H1 (cell line): ENCODE measurements around the gene ANAPC16. TPM values are rescaled to one million over a fixed set of nuclear protein-coding genes. Genes with fewer than 3 reads are reported as not detected.

Experiments
- polyA plus RNA-seq, 7 experiments: library from polyadenylated mRNA; depleted of rRNA in 3 of 7; stranded (reverse) in 5 of 7; unstranded in 2 of 7; fragments of >200 nt in 5 of 7; fragments of 200-250 nt in 2 of 7; gene quantifications; 1 replicate in 5 of 7; 2 replicates in 1 of 7; 4 replicates in 1 of 7; pipeline versions ENCODE4 v1.2.1 to v1.2.3, GENCODE V29; 2011 to 2013; ENCODE audit warnings: missing spikeins in 2 of 7, mixed read lengths in 2 of 7
- total RNA-seq: library from RNA; stranded (reverse); fragmentation: NEBNext Ultra II Directional; extraction: Animal tissue kit (Norgen Biotek cat#: 25700); gene quantifications from 2 replicates; pipeline ENCODE4 v1.2.1, GENCODE V29; 2021
- TF ChIP-seq, protein P1 (sequence below): fragments of 300-600 bp; sonication (generic); IDR thresholded peaks from 2 replicates; pipeline ENCODE4 v1.7.1; 2012; ENCODE audit warnings: low read length, moderate library complexity, mild to moderate bottlenecking, inconsistent platforms; ENCODE audit not compliant: insufficient replicate concordance

ANAPC16 gene
- total and polyA plus RNA-seq, 2 of the 8 experiments (the other 6 are each of a cell fraction or from before 2014, with no cell fraction given), result 53.1 to 57.4 TPM

DNA sequence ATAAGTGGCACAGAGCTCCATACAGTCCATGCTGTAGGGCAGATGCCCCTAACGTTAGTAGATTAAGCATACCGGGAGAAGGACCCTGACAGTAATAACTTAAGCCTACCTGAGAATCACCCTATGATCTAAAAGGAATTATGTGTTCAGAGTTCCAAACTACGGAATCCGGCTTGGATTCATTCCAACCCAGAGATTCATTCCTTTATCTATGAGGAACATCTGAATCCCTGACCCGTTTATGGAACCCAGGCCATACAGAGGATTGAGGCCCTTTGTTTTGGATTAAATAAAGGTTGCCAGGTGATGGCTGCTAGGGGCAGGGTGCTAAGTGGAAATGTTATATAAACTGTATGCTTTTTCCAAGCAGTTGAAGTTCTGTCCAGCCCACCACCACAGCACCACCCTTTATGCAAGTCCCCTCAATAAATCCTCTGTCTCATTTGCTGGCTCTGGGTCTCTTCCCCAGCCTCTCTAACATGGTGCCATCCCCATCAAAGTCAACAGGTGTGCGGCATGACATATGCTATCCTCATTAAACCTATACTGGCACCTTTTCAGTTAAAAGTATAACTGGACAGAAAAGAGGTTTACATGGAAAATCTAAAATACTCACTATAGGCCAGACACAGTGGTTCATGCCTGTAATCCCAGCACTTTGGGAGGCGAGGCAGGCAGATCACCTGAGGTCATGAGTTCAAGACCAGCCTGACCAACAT lies 9.1 kb upstream of the ANAPC16 start (continued):
- TF ChIP-seq, protein P1, sequence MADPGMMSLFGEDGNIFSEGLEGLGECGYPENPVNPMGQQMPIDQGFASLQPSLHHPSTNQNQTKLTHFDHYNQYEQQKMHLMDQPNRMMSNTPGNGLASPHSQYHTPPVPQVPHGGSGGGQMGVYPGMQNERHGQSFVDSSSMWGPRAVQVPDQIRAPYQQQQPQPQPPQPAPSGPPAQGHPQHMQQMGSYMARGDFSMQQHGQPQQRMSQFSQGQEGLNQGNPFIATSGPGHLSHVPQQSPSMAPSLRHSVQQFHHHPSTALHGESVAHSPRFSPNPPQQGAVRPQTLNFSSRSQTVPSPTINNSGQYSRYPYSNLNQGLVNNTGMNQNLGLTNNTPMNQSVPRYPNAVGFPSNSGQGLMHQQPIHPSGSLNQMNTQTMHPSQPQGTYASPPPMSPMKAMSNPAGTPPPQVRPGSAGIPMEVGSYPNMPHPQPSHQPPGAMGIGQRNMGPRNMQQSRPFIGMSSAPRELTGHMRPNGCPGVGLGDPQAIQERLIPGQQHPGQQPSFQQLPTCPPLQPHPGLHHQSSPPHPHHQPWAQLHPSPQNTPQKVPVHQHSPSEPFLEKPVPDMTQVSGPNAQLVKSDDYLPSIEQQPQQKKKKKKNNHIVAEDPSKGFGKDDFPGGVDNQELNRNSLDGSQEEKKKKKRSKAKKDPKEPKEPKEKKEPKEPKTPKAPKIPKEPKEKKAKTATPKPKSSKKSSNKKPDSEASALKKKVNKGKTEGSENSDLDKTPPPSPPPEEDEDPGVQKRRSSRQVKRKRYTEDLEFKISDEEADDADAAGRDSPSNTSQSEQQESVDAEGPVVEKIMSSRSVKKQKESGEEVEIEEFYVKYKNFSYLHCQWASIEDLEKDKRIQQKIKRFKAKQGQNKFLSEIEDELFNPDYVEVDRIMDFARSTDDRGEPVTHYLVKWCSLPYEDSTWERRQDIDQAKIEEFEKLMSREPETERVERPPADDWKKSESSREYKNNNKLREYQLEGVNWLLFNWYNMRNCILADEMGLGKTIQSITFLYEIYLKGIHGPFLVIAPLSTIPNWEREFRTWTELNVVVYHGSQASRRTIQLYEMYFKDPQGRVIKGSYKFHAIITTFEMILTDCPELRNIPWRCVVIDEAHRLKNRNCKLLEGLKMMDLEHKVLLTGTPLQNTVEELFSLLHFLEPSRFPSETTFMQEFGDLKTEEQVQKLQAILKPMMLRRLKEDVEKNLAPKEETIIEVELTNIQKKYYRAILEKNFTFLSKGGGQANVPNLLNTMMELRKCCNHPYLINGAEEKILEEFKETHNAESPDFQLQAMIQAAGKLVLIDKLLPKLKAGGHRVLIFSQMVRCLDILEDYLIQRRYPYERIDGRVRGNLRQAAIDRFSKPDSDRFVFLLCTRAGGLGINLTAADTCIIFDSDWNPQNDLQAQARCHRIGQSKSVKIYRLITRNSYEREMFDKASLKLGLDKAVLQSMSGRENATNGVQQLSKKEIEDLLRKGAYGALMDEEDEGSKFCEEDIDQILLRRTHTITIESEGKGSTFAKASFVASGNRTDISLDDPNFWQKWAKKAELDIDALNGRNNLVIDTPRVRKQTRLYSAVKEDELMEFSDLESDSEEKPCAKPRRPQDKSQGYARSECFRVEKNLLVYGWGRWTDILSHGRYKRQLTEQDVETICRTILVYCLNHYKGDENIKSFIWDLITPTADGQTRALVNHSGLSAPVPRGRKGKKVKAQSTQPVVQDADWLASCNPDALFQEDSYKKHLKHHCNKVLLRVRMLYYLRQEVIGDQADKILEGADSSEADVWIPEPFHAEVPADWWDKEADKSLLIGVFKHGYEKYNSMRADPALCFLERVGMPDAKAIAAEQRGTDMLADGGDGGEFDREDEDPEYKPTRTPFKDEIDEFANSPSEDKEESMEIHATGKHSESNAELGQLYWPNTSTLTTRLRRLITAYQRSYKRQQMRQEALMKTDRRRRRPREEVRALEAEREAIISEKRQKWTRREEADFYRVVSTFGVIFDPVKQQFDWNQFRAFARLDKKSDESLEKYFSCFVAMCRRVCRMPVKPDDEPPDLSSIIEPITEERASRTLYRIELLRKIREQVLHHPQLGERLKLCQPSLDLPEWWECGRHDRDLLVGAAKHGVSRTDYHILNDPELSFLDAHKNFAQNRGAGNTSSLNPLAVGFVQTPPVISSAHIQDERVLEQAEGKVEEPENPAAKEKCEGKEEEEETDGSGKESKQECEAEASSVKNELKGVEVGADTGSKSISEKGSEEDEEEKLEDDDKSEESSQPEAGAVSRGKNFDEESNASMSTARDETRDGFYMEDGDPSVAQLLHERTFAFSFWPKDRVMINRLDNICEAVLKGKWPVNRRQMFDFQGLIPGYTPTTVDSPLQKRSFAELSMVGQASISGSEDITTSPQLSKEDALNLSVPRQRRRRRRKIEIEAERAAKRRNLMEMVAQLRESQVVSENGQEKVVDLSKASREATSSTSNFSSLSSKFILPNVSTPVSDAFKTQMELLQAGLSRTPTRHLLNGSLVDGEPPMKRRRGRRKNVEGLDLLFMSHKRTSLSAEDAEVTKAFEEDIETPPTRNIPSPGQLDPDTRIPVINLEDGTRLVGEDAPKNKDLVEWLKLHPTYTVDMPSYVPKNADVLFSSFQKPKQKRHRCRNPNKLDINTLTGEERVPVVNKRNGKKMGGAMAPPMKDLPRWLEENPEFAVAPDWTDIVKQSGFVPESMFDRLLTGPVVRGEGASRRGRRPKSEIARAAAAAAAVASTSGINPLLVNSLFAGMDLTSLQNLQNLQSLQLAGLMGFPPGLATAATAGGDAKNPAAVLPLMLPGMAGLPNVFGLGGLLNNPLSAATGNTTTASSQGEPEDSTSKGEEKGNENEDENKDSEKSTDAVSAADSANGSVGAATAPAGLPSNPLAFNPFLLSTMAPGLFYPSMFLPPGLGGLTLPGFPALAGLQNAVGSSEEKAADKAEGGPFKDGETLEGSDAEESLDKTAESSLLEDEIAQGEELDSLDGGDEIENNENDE, result no peak
